Neuron (in vitro differentiated cells): ENCODE results near the gene ORC1.

Experiments
- H2AFZ ChIP-seq: one replicate; pipeline ENCODE4 v1.6.1; 2013; ENCODE audit warnings: low read depth, mild to moderate bottlenecking, inconsistent platforms, low read length, moderate library complexity
- H3K27me3 ChIP-seq: one replicate; pipeline ENCODE4 v1.6.1; 2013; ENCODE audit warnings: low read length; ENCODE audit not compliant: insufficient read depth
- H3K36me3 ChIP-seq: one replicate; pipeline ENCODE4 v1.6.1; 2013; ENCODE audit warnings: low read length; ENCODE audit not compliant: insufficient read depth
- H3K4me1 ChIP-seq: one replicate; pipeline ENCODE4 v1.6.1; 2013; ENCODE audit warnings: low read length; ENCODE audit not compliant: insufficient read depth
- H3K4me3 ChIP-seq: 2 replicates; pipeline ENCODE4 v1.5.1; 2013; ENCODE audit warnings: mild to moderate bottlenecking, low read length, moderate library complexity
- H3K9me3 ChIP-seq: one replicate; pipeline ENCODE4 v1.6.1; 2013; ENCODE audit warnings: low read length

ORC1 gene

DNA sequence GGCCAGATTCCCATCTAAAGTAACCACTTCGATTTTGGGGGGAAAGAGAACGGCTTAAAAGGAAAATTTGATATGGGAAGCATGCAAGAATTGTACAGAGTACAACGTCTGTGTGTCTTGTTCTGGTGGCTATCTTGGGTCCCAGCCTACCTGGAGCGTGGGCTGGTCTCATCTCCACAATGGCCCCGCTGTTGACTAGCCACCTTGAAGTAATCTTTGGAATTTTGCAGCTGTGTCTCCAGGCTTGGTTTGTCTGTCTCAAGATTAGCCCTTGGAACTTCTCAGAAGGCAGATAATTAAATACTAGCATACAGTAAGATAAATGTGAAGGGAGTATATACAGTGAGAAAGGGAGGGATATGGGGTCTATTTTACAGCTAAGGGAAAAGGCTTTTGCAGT lies 37.0 kb downstream of the ORC1 start:
- H3K4me3 ChIP-seq = no peak overlapping the region
- H3K9me3 ChIP-seq = no peaks in the 10 kb centered on the region
- H2AFZ ChIP-seq = no peak overlapping the region
- H3K27me3 ChIP-seq = no peaks in the 10 kb centered on the region
- peaks cover 14% of the 10 kb centered on the region for H3K36me3 ChIP-seq
- H3K4me1 ChIP-seq = peaks cover 10% of the 10 kb centered on the region

- no peaks in the 10 kb centered on the region for H3K9me3 ChIP-seq
- peaks cover 10% of the 10 kb centered on the region for H3K4me1 ChIP-seq
- peaks cover 20% of the 10 kb centered on the region for H3K36me3 ChIP-seq
- peak overlapping the region; percentile 43 for H2AFZ ChIP-seq
- peak overlapping the region; percentile 81 for H3K4me3 ChIP-seq
- no peaks in the 10 kb centered on the region for H3K27me3 ChIP-seq
Measured at GRCh38 chr1:52366517-52366827, 37.8 kb downstream of the ORC1 start.

DNA sequence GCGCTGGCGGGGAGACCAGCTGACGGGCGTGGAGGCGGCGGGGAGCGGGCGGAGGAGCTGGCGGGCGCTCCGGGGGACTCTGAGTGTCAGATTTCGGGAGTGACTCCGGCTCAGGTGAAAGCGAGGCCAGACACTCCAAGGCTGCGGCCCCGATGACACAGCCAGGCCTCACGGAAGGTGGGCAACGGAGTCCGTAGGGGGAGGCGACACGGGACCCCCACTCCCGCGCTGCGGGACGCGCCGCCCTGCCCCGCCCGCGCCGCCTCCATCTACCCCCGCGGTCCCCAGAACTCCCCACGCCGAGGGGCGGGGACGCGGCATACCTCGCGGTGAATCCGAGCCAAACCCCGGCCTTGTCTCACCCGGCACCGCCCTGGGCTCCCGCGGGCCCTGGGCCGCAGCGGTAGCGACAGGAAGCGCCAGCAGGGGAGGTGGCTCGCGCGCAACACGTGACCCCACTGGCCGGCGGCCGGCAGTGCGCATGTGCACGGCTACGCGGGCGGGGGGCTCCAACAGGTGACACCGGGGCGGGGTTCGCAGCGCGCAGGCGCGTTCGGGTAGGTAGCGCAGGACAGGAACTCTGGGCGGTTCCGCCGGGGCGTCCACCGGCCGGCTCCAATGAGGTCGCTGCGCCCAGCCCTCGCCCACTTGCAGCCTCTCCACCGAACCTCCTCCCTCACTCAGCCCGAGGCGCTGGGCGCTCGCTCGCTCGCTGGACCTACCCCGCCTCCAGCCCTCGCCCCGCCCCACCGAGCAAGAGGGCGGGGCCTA lies 38.3 kb downstream of the ORC1 start, which contains the start of gene CC2D1B:
CC2D1B (minus strand) TSS at position 460 of the 771 bp plus-strand sequence. CDS start 1,585 bp downstream, outside the sequence.
- H3K4me1 ChIP-seq = peaks cover 10% of the 10 kb centered on the region
- peak within 1 kb of the TSS; percentile 93 for H2AFZ ChIP-seq
- no peaks in the 10 kb centered on the region for H3K27me3 ChIP-seq
- H3K9me3 ChIP-seq = no peaks in the 10 kb centered on the region
- H3K36me3 ChIP-seq = peaks cover 26% of the 10 kb centered on the region
- peak within 1 kb of the TSS; percentile 81 for H3K4me3 ChIP-seq

GRCh38 chr1:52365071-52365745 lies 39.0 kb downstream of the ORC1 start:
- H3K36me3 ChIP-seq = peaks cover 33% of the 10 kb centered on the region
- H3K9me3 ChIP-seq = no peaks in the 10 kb centered on the region
- peak overlapping the region; percentile 81 for H3K4me3 ChIP-seq
- peaks cover 10% of the 10 kb centered on the region for H3K4me1 ChIP-seq
- H3K27me3 ChIP-seq = no peaks in the 10 kb centered on the region
- peak overlapping the region; percentile 93 for H2AFZ ChIP-seq

- Histone ChIP-seq H3K9me3 (no peaks in the 10 kb centered on the region), H2AFZ (no peak overlapping the region), H3K4me1 (peaks cover 10% of the 10 kb centered on the region), H3K27me3 (no peaks in the 10 kb centered on the region), H3K36me3 (peaks cover 42% of the 10 kb centered on the region), H3K4me3 (peak overlapping the region; percentile 81)
Measured at GRCh38 chr1:52364235-52364839, 39.9 kb downstream of the ORC1 start.

DNA sequence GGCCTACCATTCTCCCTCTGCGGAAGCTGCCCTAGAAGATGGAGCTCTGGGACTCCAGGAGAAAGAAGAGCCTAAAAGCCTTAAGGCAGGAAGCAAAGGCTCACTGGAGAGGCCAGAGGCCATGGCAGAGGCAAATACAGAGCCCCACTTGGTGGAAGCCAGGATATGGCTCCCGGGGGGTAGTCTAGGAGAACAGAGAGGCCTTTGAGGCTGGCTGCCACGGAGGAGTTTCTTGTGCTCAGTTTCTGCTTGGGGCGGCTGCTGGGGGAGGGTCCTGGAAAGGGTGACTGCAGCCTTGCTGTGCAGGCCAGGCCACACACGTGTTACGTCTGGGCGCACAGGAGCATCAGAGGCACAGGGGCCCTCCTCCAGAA lies 43.6 kb downstream of the ORC1 start:
- peaks cover 10% of the 10 kb centered on the region for H3K4me1 ChIP-seq
- H3K27me3 ChIP-seq = no peaks in the 10 kb centered on the region
- no peaks in the 10 kb centered on the region for H3K9me3 ChIP-seq
- no peak overlapping the region for H3K4me3 ChIP-seq
- peaks cover 78% of the 10 kb centered on the region for H3K36me3 ChIP-seq
- no peak overlapping the region for H2AFZ ChIP-seq

DNA sequence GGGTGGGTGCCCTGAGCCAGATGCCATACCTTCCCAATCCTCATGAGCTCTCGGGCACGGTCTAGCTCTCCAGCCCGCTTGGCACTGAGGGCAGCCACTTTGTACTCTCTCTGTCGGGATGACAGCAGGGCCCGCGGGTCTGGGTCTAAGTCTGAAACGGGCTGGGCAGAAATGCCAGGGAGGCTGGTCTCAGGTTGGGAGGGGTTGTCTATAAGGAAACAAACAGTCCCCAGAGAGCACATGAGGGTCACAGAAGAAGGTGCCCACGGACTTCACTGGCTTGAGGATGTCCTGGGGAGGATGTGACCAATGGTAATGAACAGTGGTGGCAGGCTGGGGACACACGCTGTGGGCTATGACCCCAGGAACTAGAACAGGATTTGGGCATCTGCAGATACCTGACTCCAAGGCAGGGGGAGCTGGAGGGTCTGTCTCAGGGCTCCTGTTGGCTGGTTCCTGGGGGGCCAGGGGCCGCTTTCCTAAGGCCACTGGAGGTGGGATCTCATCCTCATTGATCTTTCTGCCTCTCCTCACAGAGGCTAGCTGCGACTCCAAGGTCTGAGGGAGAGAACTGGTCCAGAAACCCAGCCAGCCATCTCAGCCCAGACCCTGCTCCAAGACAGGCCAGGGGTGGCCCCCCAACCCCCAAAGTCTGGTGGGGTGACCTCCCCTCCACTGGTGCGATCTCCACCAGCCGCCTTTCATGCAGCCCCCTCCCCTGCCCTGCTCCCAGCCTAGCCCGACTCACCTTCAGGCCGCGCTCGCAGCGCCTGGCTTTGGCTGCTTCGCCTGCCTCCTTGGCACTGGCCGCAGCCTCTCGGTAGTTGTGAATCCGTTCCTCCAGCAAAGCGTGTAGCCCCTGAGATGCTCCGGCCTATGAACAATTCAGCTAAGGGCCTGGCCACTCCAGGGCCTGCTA lies 44.3 kb downstream of the ORC1 start:
- Histone ChIP-seq H3K36me3 (peaks cover 85% of the 10 kb centered on the region), H3K4me1 (peaks cover 5% of the 10 kb centered on the region), H3K27me3 (no peaks in the 10 kb centered on the region), H3K9me3 (no peaks in the 10 kb centered on the region), H3K4me3 (no peak overlapping the region), H2AFZ (no peak overlapping the region)

GRCh38 chr1:52358851-52359497 lies 45.2 kb downstream of the ORC1 start:
- peaks cover 91% of the 10 kb centered on the region for H3K36me3 ChIP-seq
- no peaks in the 10 kb centered on the region for H3K4me1 ChIP-seq
- no peak overlapping the region for H2AFZ ChIP-seq
- no peak overlapping the region for H3K4me3 ChIP-seq
- no peaks in the 10 kb centered on the region for H3K9me3 ChIP-seq
- H3K27me3 ChIP-seq = no peaks in the 10 kb centered on the region

DNA sequence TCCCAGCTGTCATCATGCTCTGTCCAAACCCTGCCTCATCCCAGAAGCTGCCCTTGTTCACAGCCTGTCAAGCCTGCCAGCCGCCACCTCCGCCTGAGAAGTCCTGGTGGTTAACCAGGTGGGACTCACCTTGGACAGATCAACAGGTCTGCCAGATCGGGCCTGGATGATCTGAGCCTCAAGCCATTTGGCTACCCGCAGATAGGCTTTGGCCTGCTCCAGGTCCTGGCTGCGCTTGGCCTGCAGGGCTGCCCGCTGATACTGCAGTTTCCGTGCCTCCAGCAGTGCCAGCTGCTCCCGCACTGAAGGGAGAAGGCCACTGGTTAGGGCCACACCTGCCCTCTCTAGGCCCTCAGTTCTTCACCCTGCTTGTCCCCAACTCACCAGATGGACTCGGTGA lies 46.8 kb downstream of the ORC1 start:
- Histone ChIP-seq H3K4me3 (no peak overlapping the region), H3K27me3 (no peaks in the 10 kb centered on the region), H3K4me1 (no peaks in the 10 kb centered on the region), H2AFZ (no peak overlapping the region), H3K9me3 (no peaks in the 10 kb centered on the region), H3K36me3 (peaks cover 98% of the 10 kb centered on the region)

DNA sequence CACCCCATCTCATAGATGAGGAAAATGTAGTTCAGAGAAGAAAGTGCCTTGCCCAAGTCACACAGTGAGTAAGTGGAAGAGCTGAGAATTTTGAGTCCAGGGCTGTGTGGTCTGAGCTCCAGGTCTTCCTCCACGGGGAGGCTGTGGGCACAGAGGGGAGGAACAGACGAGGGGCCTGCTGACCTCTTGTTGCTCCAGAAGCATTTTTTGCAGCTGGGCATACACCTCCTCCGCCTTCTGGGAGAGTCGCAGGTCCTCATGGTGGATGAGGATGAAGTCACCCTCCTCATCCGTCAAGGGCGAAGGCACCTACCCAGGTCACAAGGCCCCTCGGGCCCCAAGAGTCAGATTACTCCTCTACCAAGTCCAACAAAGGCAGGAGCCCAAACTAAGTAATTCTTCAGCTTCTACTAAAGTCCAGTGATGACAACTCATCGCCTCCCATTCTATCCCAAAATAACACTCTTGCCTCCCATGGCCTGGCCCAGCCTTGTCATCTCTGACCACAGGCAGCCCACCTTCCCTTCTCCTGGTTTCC lies 47.3 kb downstream of the ORC1 start:
- no peak overlapping the region for H3K4me3 ChIP-seq
- no peak overlapping the region for H2AFZ ChIP-seq
- no peaks in the 10 kb centered on the region for H3K27me3 ChIP-seq
- peaks cover under 1% of the 10 kb centered on the region for H3K4me1 ChIP-seq
- H3K36me3 ChIP-seq = peaks cover 96% of the 10 kb centered on the region
- no peaks in the 10 kb centered on the region for H3K9me3 ChIP-seq

GRCh38 chr1:52355847-52356505 lies 48.2 kb downstream of the ORC1 start:
- H3K27me3 ChIP-seq = no peaks in the 10 kb centered on the region
- no peak overlapping the region for H2AFZ ChIP-seq
- H3K4me1 ChIP-seq = peaks cover 7% of the 10 kb centered on the region
- H3K4me3 ChIP-seq = no peak overlapping the region
- peaks cover 88% of the 10 kb centered on the region for H3K36me3 ChIP-seq
- H3K9me3 ChIP-seq = no peaks in the 10 kb centered on the region

DNA sequence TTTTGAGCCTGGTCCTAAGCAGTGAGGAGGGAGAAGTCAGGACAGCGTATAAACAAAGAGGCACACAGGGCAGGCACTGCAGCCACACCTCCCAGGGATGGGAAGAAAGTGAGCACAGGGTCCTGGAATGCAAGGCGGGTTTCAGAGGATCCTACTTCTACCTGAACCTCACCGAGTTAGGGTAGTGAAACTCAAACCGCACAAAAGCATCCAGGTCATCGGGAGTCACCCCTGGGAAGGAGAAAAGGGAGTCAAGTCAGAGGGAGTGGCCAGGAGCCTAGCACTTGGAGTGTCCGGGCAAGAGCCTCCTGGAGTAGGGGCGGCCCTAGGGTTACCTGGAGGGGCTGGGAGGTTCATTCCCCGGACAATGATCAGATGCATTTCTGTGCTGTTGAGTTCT lies 48.8 kb downstream of the ORC1 start:
- Histone ChIP-seq H3K27me3 (no peaks in the 10 kb centered on the region), H3K36me3 (peaks cover 83% of the 10 kb centered on the region), H3K4me3 (no peak overlapping the region), H2AFZ (no peak overlapping the region), H3K9me3 (no peaks in the 10 kb centered on the region), H3K4me1 (peaks cover 12% of the 10 kb centered on the region)
